HG02852 (cell line): ENCODE results near the gene CSK.
"Not testable (repeated sequence)": the region's sequence is repeated elsewhere in the genome, so short reads cannot be mapped to it uniquely, and the experiment has no call there.

Experiments
- ATAC-seq: cut with Tn5 transposase; IDR thresholded peaks from one replicate; pipeline ENCODE4 v1.9.1; 2021; ENCODE audit warnings: mild to moderate bottlenecking, moderate library complexity; ENCODE audit not compliant: unreplicated experiment

The CSK gene

GRCh38 chr15:74781431-74782258 lies at the start of gene CSK:
Gene CSK, plus strand, starts transcription at chr15:74782080. Its CDS starts 16,218 bp downstream, at chr15:74798298.
- ATAC-seq, result peak; percentile 34

- no peak for ATAC-seq
Measured at GRCh38 chr15:74732846-74733245, 49.0 kb upstream of the CSK start.

- no peak for ATAC-seq
Measured at GRCh38 chr15:74733269-74733668, 48.6 kb upstream of the CSK start.

- no peak for ATAC-seq
Measured at GRCh38 chr15:74735305-74735704, 46.6 kb upstream of the CSK start.

GRCh38 chr15:74738239-74738638 lies 43.6 kb upstream of the CSK start:
- not testable (repeated sequence) for ATAC-seq

- no peak for ATAC-seq
Measured at GRCh38 chr15:74742422-74742821, 39.5 kb upstream of the CSK start.

GRCh38 chr15:74746389-74746788 lies 35.5 kb upstream of the CSK start:
- no peak for ATAC-seq

GRCh38 chr15:74748322-74748946 lies 33.4 kb upstream of the CSK start, which contains the start of gene CYP1A2:
Gene CYP1A2, plus strand, starts transcription at chr15:74748845. Its CDS starts 894 bp downstream, at chr15:74749739.
- no peak for ATAC-seq

- no peak for ATAC-seq
Measured at GRCh38 chr15:74749832-74750231, 32.0 kb upstream of the CSK start.

- no peak for ATAC-seq
Measured at GRCh38 chr15:74750751-74751150, 31.1 kb upstream of the CSK start.

- ATAC-seq, result no peak
Measured at GRCh38 chr15:74752011-74752410, 29.9 kb upstream of the CSK start.

GRCh38 chr15:74752531-74752930 lies 29.3 kb upstream of the CSK start:
- no peak for ATAC-seq

- ATAC-seq, result no peak
Measured at GRCh38 chr15:74754593-74755215, 27.2 kb upstream of the CSK start.

GRCh38 chr15:74758736-74759135 lies 23.1 kb upstream of the CSK start:
- no peak for ATAC-seq

- ATAC-seq, result no peak
Measured at GRCh38 chr15:74762791-74763150, 19.1 kb upstream of the CSK start.

- ATAC-seq, result no peak
Measured at GRCh38 chr15:74763416-74763815, 18.5 kb upstream of the CSK start.

- no peak for ATAC-seq
Measured at GRCh38 chr15:74767167-74768098, 14.4 kb upstream of the CSK start.

- ATAC-seq, result no peak
Measured at GRCh38 chr15:74768099-74768770, 13.6 kb upstream of the CSK start.

GRCh38 chr15:74768771-74769342 lies 13.0 kb upstream of the CSK start:
- ATAC-seq, result no peak

- no peak for ATAC-seq
Measured at GRCh38 chr15:74769463-74770025, 12.3 kb upstream of the CSK start.
